Panc1 (cell line): ENCODE measurements around the gene UBAC1. TPM values are rescaled to one million over a fixed set of nuclear protein-coding genes. Genes with fewer than 3 reads are reported as not detected.
A peak's percentile ranks its signal among the peaks of the same experiment; 100 is the strongest.

Experiments used
- ATAC-seq: fragments of 200-7000 bp; cut with Tn5 transposase; 2 replicates; pipeline ENCODE4 v1.9.1; 2020; ENCODE audit warnings: mild to moderate bottlenecking, moderate library complexity
- BruUV-seq: library from RNA; stranded (reverse); fragments of 400-500 nt; replicated peaks from 2 replicates; lab custom pipeline; 2021; lab: Mats Ljungman, UMichigan
- CTCF ChIA-PET: fragments of 300-600 bp; sonication (Branson Sonifier 250); formaldehyde crosslinking; loops from one replicate; lab custom pipeline; 2022; ENCODE audit warnings: antibody characterized with exemption; lab: Charles Lee
- POLR2A ChIA-PET: fragments of 300-600 bp; sonication (Branson Sonifier 250); formaldehyde crosslinking; loops from one replicate; lab custom pipeline; 2022; ENCODE audit warnings: antibody characterized with exemption; lab: Charles Lee
- DNase-seq: peaks from one replicate; pipeline ENCODE4 v3.0.0-alpha.2; 2010; ENCODE audit warnings: low read depth, low spot score
- H3K27ac ChIP-seq: 2 replicates; pipeline ENCODE4 v1.5.1; 2011; ENCODE audit warnings: mild to moderate bottlenecking, low read length, inconsistent platforms
- H3K27me3 ChIP-seq: fragments of 200-500 bp; sonication (Bioruptor generic); 2 replicates; pipeline ENCODE4 v1.6.0; 2014; ENCODE audit warnings: low read length, inconsistent platforms; ENCODE audit not compliant: control insufficient read depth, insufficient read depth
- H3K36me3 ChIP-seq: fragments of 200-500 bp; sonication (Bioruptor generic); 2 replicates; pipeline ENCODE4 v1.5.1; 2014; ENCODE audit warnings: inconsistent platforms, mild to moderate bottlenecking, low read length, moderate library complexity; ENCODE audit not compliant: control insufficient read depth, insufficient read depth
- H3K4me1 ChIP-seq: 2 replicates; pipeline ENCODE4 v1.5.1; 2011; ENCODE audit warnings: inconsistent platforms, mild to moderate bottlenecking, low read length, moderate library complexity; ENCODE audit not compliant: control insufficient read depth, insufficient read depth
- H3K4me3 ChIP-seq, 2 experiments: 2 replicates each; pipeline ENCODE4 v1.5.1; 2011 to 2012; ENCODE audit warnings: low read depth in 2 of 2, low read length in 2 of 2, mild to moderate bottlenecking in 2 of 2, inconsistent platforms in 1 of 2, moderate library complexity in 1 of 2
- H3K9me3 ChIP-seq: fragments of 200-500 bp; sonication (Bioruptor generic); 2 replicates; pipeline ENCODE4 v1.5.1; 2014; ENCODE audit warnings: low read depth, mild to moderate bottlenecking, inconsistent platforms, low read length, moderate library complexity; ENCODE audit not compliant: control insufficient read depth, insufficient read depth
- CTCF ChIP-seq: fragments of 450-650 bp; IDR thresholded peaks from 2 replicates; pipeline ENCODE4 v1.5.1; 2017; ENCODE audit warnings: mild to moderate bottlenecking
- POLR2AphosphoS5 ChIP-seq: IDR thresholded peaks from 2 replicates; pipeline ENCODE4 v1.6.1; 2012; ENCODE audit warnings: mild to moderate bottlenecking, low read depth, low read length, moderate library complexity
- REST ChIP-seq, 2 experiments: IDR thresholded peaks; 2 replicates each; pipeline ENCODE4 v1.6.1; 2011 to 2012; ENCODE audit warnings: low read depth in 2 of 2, control low read depth in 1 of 2, low read length in 1 of 2, mild to moderate bottlenecking in 1 of 2, moderate library complexity in 1 of 2; ENCODE audit not compliant: insufficient read depth in 1 of 2
- SIN3A ChIP-seq: IDR thresholded peaks from 2 replicates; pipeline ENCODE4 v1.6.1; 2012; ENCODE audit warnings: low read depth, mild to moderate bottlenecking, low read length, moderate library complexity, borderline replicate concordance; ENCODE audit not compliant: insufficient read depth
- TCF7L2 ChIP-seq: IDR thresholded peaks from 2 replicates; pipeline ENCODE4 v1.6.1; 2011; ENCODE audit warnings: mild to moderate bottlenecking, low read depth, low read length, inconsistent platforms
- in situ Hi-C: cut with HindIII; loops from 2 replicates; pipeline ENCODE4 v1.10.0; 2016; ENCODE audit warnings: low sequenced_read_pairs, low pct_unique_long_range_greater_than_20kb
- intact Hi-C: fragments of 100-400 bp; cut with micrococcal nuclease; formaldehyde crosslinking; loops from one replicate; pipeline ENCODE4 v1.10.0; 2022; ENCODE audit not compliant: unreplicated experiment
- total RNA-seq: library from RNA; stranded (reverse); gene quantifications from one replicate; pipeline ENCODE4 v1.2.1, GENCODE V29; 2021; ENCODE audit not compliant: unreplicated experiment

UBAC1 gene
- total RNA-seq, 1 experiment from 2014 or later, result 38.0 TPM

GRCh38 chr9:136010176-136010575 lies 49.0 kb upstream of the UBAC1 start:
- H3K27me3 ChIP-seq, result no peaks in the 10 kb centered on the region
- H3K4me1 ChIP-seq, result peaks cover 11% of the 10 kb centered on the region
- no peaks in the 10 kb centered on the region for H3K9me3 ChIP-seq
- H3K36me3 ChIP-seq, result no peaks in the 10 kb centered on the region
- intact Hi-C loops (no loop called here), in situ Hi-C loops (no loop called here)
- ATAC-seq, result no peak
- BruUV-seq, result TSS peak; percentile 14
- no peak for DNase-seq
- H3K4me3 ChIP-seq, result no peak overlapping the region
- POLR2A ChIA-PET, result no interaction called here
- no peak overlapping the region for H3K27ac ChIP-seq
- CTCF ChIA-PET, result no interaction called here
- no peak for TF ChIP-seq TCF7L2
- TF ChIP-seq CTCF, result no peak
- no peak for TF ChIP-seq SIN3A
- no peak for TF ChIP-seq REST (IDR thresholded peaks at IDR 0.05; ENCODE audit: insufficient read depth in 1 of 2, low read depth in 2 of 2, low read length in 1 of 2)
- no peak for TF ChIP-seq POLR2AphosphoS5

GRCh38 chr9:136009516-136009915 lies 48.3 kb upstream of the UBAC1 start:
- POLR2A ChIA-PET, result no interaction called here
- no TSS peak for BruUV-seq
- no peaks in the 10 kb centered on the region for H3K9me3 ChIP-seq
- no peaks in the 10 kb centered on the region for H3K36me3 ChIP-seq
- no peak overlapping the region for H3K4me3 ChIP-seq
- ATAC-seq, result no peak
- TF ChIP-seq TCF7L2, result no peak
- TF ChIP-seq CTCF, result no peak
- no peak for TF ChIP-seq SIN3A
- no peak for TF ChIP-seq POLR2AphosphoS5
- no peak for TF ChIP-seq REST (IDR thresholded peaks at IDR 0.05; ENCODE audit: insufficient read depth in 1 of 2, low read depth in 2 of 2, low read length in 1 of 2)
- no peak for DNase-seq
- no peak overlapping the region for H3K27ac ChIP-seq
- no peaks in the 10 kb centered on the region for H3K27me3 ChIP-seq
- intact Hi-C loops, result no loop called here
- CTCF ChIA-PET, result no interaction called here
- in situ Hi-C loops, result no loop called here
- peaks cover 17% of the 10 kb centered on the region for H3K4me1 ChIP-seq
